PFSK-1 (cell line): ENCODE results near the gene ENPP5.

Experiments
- FOXP2 ChIP-seq: optimal IDR thresholded peaks from 2 replicates; pipeline ENCODE3; 2011; ENCODE audit warnings: borderline replicate concordance, control low read depth, inconsistent platforms; ENCODE audit not compliant: insufficient read depth; ENCODE audit errors: extremely low read length, extremely low read depth
- POLR2AphosphoS5 ChIP-seq: IDR thresholded peaks from 2 replicates; pipeline ENCODE4 v1.6.1; 2012; ENCODE audit warnings: low read depth, mild to moderate bottlenecking, control low read depth, low read length, moderate library complexity
- TAF1 ChIP-seq: IDR thresholded peaks from 2 replicates; pipeline ENCODE4 v1.6.1; 2012; ENCODE audit warnings: low read length, control low read depth, borderline replicate concordance; ENCODE audit not compliant: insufficient read depth
- TF ChIP-seq, protein P1 (sequence below), 2 experiments: IDR thresholded peaks; 2 replicates each; pipeline versions ENCODE4 v1.6.1 to v1.8.0; 2011 to 2012; ENCODE audit warnings: low read depth in 2 of 2, low read length in 2 of 2, control low read depth in 1 of 2, inconsistent platforms in 1 of 2, mild to moderate bottlenecking in 1 of 2, moderate library complexity in 1 of 2; ENCODE audit not compliant: insufficient read depth in 1 of 2

DNA sequence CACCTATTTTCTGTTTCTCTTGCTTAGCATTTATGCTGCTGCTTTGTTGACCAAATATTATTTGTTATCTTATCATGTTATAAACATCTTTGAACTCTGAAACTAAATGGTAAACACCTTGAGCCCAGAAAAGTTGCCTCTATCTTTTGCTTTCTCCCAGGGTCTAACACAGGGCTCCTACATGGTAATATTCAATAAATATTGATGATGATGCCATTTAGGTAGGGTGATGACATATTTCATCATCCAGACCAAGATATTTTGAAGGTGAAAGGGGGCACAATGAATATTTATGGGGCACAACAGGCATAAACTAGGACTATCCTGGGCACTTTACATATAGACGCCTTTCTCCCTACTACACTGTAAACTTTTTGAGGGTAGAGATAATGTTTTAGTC is 52.6 kb downstream of the ENPP5 start:
- TF ChIP-seq POLR2AphosphoS5: no peak
- TF ChIP-seq, protein P1, sequence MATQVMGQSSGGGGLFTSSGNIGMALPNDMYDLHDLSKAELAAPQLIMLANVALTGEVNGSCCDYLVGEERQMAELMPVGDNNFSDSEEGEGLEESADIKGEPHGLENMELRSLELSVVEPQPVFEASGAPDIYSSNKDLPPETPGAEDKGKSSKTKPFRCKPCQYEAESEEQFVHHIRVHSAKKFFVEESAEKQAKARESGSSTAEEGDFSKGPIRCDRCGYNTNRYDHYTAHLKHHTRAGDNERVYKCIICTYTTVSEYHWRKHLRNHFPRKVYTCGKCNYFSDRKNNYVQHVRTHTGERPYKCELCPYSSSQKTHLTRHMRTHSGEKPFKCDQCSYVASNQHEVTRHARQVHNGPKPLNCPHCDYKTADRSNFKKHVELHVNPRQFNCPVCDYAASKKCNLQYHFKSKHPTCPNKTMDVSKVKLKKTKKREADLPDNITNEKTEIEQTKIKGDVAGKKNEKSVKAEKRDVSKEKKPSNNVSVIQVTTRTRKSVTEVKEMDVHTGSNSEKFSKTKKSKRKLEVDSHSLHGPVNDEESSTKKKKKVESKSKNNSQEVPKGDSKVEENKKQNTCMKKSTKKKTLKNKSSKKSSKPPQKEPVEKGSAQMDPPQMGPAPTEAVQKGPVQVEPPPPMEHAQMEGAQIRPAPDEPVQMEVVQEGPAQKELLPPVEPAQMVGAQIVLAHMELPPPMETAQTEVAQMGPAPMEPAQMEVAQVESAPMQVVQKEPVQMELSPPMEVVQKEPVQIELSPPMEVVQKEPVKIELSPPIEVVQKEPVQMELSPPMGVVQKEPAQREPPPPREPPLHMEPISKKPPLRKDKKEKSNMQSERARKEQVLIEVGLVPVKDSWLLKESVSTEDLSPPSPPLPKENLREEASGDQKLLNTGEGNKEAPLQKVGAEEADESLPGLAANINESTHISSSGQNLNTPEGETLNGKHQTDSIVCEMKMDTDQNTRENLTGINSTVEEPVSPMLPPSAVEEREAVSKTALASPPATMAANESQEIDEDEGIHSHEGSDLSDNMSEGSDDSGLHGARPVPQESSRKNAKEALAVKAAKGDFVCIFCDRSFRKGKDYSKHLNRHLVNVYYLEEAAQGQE (IDR thresholded peaks at IDR 0.05; ENCODE audit: insufficient read depth in 1 of 2, low read depth in 2 of 2, low read length in 2 of 2): no peak
- no peak for TF ChIP-seq TAF1
- no peak for TF ChIP-seq FOXP2
